ENCODE measurements around the gene SLIT3.

SLIT3 gene

DNA sequence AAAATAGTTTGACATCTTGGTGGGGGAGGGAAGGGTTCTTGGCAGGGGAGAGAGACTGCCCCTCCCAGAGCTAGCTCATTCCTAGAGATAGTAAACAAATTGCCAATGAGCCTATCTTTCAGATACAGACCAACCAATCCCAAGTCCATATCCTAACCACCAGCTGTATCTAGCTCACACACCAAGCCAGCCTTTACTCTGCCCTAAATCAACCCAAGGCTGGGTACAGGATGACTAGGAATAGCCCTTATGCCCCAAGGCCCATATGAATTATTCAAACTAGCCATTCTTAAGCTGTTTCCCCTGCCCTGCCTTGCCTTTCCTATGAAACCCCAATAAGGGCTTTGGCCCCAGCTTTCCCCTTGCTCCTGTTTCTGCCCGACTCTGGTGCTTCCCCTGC lies 440.4 kb downstream of the SLIT3 start:
- no peak for TF ChIP-seq CTCF (conservative IDR thresholded peaks at IDR 0.05)
- no peak overlapping the region for H3K27ac ChIP-seq

DNA sequence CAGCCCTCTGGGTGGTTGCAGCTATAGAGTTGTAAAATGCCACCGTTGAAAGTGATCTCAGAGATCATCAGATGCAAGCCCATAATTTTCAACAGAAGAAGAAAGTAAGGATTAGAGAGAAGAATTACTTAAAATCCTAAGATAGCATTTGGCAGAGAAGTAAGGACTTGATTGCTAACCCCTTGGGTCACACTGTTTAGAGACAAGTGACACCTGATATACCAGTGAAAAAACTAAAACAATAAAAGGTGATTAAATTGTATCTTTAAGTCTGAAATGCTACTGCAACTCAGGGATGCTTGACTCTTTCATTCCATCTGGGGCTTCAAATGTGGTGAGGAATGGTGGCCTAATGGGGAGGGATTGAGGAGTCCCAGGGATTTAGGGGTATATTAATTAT lies 440.9 kb downstream of the SLIT3 start:
- no peak for TF ChIP-seq CTCF (conservative IDR thresholded peaks at IDR 0.05)
- no peak overlapping the region for H3K27ac ChIP-seq

DNA sequence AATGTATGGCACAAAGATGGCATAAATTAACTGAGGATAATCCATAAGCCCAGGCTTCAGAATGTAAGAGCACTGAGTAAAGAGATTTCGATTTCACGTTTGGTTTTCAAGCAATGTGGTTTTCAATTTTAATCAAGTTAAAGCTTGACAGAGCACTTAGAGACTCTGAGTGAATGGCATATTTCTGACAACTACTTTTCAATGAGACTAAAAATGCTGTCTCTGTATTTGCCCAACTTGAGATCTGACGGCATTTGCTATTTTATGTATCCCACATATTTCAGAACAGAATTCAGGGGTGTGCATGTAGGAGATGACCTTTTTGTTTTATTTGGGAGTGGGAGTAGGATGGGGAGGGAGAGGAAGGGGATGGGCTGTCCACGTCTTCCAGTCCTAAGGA lies 441.5 kb downstream of the SLIT3 start:
- no peak overlapping the region for H3K27ac ChIP-seq
- no peak for TF ChIP-seq CTCF (conservative IDR thresholded peaks at IDR 0.05)

- no peak for TF ChIP-seq CTCF (conservative IDR thresholded peaks at IDR 0.05)
- no peak overlapping the region for H3K27ac ChIP-seq
These were observed 441.9 kb downstream of the SLIT3 start for GRCh38 chr5:168858994-168859393.

GRCh38 chr5:168858371-168858770 lies 442.6 kb downstream of the SLIT3 start:
- no peak overlapping the region for H3K27ac ChIP-seq
- TF ChIP-seq CTCF (conservative IDR thresholded peaks at IDR 0.05) = no peak

DNA sequence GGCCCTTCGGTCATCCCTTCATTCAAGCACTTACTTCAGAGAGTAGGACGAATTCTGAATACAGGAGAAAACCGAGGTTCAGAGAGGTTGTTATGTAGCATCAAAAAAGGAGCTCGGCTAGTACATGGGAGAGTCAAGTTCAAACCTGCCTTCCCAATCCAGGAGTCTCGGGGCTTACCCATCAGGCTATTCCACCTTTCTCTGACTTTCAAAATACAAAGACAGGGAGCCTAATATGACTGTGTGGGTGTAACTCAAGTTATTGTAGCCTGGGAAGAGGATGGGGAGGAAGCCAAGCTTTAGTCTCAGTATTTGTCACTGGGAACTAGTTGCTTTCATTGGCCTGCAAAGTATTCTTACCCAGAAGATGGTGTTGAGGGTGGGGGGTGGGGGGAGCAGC lies 447.0 kb downstream of the SLIT3 start:
- no peak for TF ChIP-seq CTCF (conservative IDR thresholded peaks at IDR 0.05)
- no peak overlapping the region for H3K27ac ChIP-seq

GRCh38 chr5:168852329-168852728 lies 448.6 kb downstream of the SLIT3 start:
- no peak overlapping the region for H3K27ac ChIP-seq
- no peak for TF ChIP-seq CTCF (conservative IDR thresholded peaks at IDR 0.05)

DNA sequence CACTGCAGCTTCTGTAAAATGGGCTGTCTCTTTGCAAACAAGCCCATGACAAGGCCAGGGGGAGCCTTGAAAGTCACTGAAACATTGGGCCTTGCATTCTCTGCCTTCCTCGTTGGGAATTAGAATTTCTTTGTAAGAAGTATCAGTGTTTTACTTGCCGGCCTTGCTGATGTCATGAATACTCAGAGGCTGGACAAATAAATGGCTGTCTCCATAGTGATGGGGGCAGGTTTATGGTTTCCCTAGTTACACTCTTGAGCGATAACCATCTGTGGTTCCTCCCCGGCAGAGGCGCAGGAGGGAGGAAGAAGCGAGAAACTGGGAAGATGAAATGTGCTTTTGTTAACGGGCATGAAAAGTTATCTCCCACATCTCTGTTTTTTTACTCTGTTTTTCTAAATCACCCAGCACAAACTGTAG lies 449.0 kb downstream of the SLIT3 start:
- H3K27ac ChIP-seq = no peak overlapping the region

More for the DNA sequence above, 449.0 kb downstream of the SLIT3 start:
- no peak for TF ChIP-seq CTCF (conservative IDR thresholded peaks at IDR 0.05)

All from VCaP (cell line).